Osteoblast (primary cell): ENCODE data around the gene BRF1. TPM values are rescaled to one million over a fixed set of nuclear protein-coding genes. Genes with fewer than 3 reads are reported as not detected.

ENCODE experiments used
- DNase-seq: peaks from one replicate; pipeline ENCODE4 v3.0.0; 2011; ENCODE audit warnings: low spot score, mixed read lengths; ENCODE audit not compliant: insufficient read length; ENCODE audit errors: missing footprints
- H2AFZ ChIP-seq: 2 replicates; pipeline ENCODE4 v1.6.0; 2011; ENCODE audit warnings: mild to moderate bottlenecking, low read length
- H3K27ac ChIP-seq: 2 replicates; pipeline ENCODE4 v1.5.1; 2011; ENCODE audit warnings: mild to moderate bottlenecking, low read depth, low read length, moderate library complexity
- H3K27me3 ChIP-seq: 2 replicates; pipeline ENCODE4 v1.6.0; 2012; ENCODE audit warnings: mild to moderate bottlenecking, control low read depth, inconsistent platforms, low read length, moderate library complexity; ENCODE audit not compliant: insufficient read depth
- H3K36me3 ChIP-seq: 2 replicates; pipeline ENCODE4 v1.5.1; 2011; ENCODE audit warnings: mild to moderate bottlenecking, low read length, control low read depth, moderate library complexity; ENCODE audit not compliant: insufficient read depth
- H3K4me1 ChIP-seq: 2 replicates; pipeline ENCODE4 v1.5.1; 2011; ENCODE audit warnings: mild to moderate bottlenecking, low read length, control low read depth, moderate library complexity; ENCODE audit not compliant: insufficient read depth
- H3K4me2 ChIP-seq: 2 replicates; pipeline ENCODE4 v1.6.0; 2011; ENCODE audit warnings: mild to moderate bottlenecking, low read length; ENCODE audit not compliant: insufficient read depth
- H3K4me3 ChIP-seq: fragments of 200-600 bp; sonication (generic); 3 replicates; pipeline ENCODE4 v1.5.1; 2012; ENCODE audit warnings: mild to moderate bottlenecking, low read length, inconsistent platforms; ENCODE audit not compliant: insufficient read depth
- H3K79me2 ChIP-seq: 2 replicates; pipeline ENCODE4 v1.6.0; 2012; ENCODE audit warnings: mild to moderate bottlenecking, low read length, control low read depth, inconsistent platforms; ENCODE audit not compliant: insufficient read depth
- H3K9me3 ChIP-seq: 2 replicates; pipeline ENCODE4 v1.5.1; 2011; ENCODE audit warnings: low read depth, low read length, control low read depth
- H4K20me1 ChIP-seq: 2 replicates; pipeline ENCODE4 v1.6.0; 2012; ENCODE audit warnings: mild to moderate bottlenecking, low read length, control low read depth; ENCODE audit not compliant: insufficient read depth
- total RNA-seq: library from RNA; depleted of rRNA; stranded (reverse); fragments of >200 nt; gene quantifications from 2 replicates; pipeline ENCODE4 v1.2.3, GENCODE V29; 2012
- TF ChIP-seq, protein P1 (sequence below): IDR thresholded peaks from 2 replicates; pipeline ENCODE4 v1.5.1; 2011; ENCODE audit warnings: mild to moderate bottlenecking, low read depth, low read length, moderate library complexity; ENCODE audit errors: extremely low read depth

The BRF1 gene
- total RNA-seq, result 33.6 and 34.4 TPM in 2 replicates

DNA sequence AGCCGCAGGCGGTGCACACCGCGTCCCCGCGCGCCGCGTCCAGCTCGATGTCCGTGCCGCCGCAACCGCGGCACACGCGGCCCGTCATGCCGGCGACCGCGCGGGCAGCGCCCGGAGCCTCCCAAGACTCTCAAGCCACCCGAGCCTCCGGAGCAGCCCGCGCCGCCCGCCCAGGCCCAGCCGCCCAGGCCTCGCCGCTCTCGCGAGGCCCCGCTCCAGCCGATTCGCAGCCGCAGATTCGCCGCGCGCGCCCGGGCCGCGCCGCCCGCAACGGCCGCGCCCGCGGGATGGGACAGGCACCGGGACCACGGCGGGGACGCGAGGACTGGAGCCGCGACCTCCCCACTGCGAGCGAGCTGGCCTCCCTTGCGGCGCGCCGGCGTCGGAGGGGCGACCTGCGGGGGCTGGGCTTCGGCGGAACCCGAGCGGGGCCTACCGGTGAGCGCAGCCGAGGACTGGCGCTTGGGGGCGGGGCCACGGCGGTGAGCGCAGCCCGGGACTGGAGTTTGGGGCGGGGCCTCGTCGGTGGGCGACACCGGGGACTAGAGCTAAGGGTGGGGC, at the start of gene BRF1:
Gene BRF1, minus strand, starts transcription at position 460 of the 561 bp plus-strand sequence. Its CDS starts 372 bp downstream, at position 88.
- DNase-seq, result peak; percentile 99
- peak within 1 kb of the TSS; percentile 76 for H3K27ac ChIP-seq

DNA sequence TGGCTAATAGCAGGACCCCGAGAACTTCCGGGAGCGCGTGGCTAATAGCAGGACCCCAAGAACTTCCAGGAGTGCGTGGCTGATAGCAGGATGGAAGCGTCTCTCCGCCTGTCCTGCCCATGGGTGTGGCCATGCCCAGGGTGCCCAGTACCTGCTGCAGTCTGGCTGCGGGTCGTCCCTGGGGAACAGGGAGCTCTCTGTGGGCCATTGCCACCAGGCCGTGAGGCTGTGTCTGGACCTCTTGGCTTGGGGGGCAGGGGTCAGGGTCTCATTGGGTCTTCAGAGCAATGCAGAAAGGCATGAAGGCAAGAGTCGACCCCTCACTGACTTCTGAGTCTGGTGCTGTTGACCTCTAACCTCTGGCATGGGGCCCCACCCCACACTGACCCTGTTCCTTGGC, 49.2 kb upstream of the BRF1 start:
- H3K9me3 ChIP-seq, result no peaks in the 10 kb centered on the region
- H2AFZ ChIP-seq, result no peak overlapping the region
- H3K36me3 ChIP-seq, result no peaks in the 10 kb centered on the region
- TF ChIP-seq, protein P1, sequence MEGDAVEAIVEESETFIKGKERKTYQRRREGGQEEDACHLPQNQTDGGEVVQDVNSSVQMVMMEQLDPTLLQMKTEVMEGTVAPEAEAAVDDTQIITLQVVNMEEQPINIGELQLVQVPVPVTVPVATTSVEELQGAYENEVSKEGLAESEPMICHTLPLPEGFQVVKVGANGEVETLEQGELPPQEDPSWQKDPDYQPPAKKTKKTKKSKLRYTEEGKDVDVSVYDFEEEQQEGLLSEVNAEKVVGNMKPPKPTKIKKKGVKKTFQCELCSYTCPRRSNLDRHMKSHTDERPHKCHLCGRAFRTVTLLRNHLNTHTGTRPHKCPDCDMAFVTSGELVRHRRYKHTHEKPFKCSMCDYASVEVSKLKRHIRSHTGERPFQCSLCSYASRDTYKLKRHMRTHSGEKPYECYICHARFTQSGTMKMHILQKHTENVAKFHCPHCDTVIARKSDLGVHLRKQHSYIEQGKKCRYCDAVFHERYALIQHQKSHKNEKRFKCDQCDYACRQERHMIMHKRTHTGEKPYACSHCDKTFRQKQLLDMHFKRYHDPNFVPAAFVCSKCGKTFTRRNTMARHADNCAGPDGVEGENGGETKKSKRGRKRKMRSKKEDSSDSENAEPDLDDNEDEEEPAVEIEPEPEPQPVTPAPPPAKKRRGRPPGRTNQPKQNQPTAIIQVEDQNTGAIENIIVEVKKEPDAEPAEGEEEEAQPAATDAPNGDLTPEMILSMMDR, result no peak
- no peak overlapping the region for H3K4me3 ChIP-seq
- H3K4me2 ChIP-seq, result no peak overlapping the region
- no peak overlapping the region for H3K27ac ChIP-seq
- H3K4me1 ChIP-seq, result peaks cover 2% of the 10 kb centered on the region
- no peaks in the 10 kb centered on the region for H3K27me3 ChIP-seq
- H4K20me1 ChIP-seq, result peaks cover 16% of the 10 kb centered on the region
- DNase-seq, result no peak
- H3K79me2 ChIP-seq, result peaks cover 11% of the 10 kb centered on the region

More for the DNA sequence above, at the start of gene BRF1:
- TF ChIP-seq, protein P1, result no peak
- Histone ChIP-seq H3K27me3 (no peaks in the 10 kb centered on the region), H3K36me3 (no peaks in the 10 kb centered on the region), H4K20me1 (peaks cover 11% of the 10 kb centered on the region), H3K4me3 (peak within 1 kb of the TSS; percentile 89), H2AFZ (peak within 1 kb of the TSS; percentile 94), H3K4me2 (peak within 1 kb of the TSS; percentile 80), H3K9me3 (no peaks in the 10 kb centered on the region), H3K4me1 (peaks cover 4% of the 10 kb centered on the region), H3K79me2 (peaks cover 38% of the 10 kb centered on the region)

GRCh38 chr14:105348945-105349699, 48.3 kb upstream of the BRF1 start:
- Histone ChIP-seq H3K4me3 (no peak overlapping the region), H3K9me3 (no peaks in the 10 kb centered on the region), H3K27me3 (no peaks in the 10 kb centered on the region), H2AFZ (no peak overlapping the region), H3K4me2 (no peak overlapping the region), H3K79me2 (peaks cover 15% of the 10 kb centered on the region), H3K27ac (no peak overlapping the region), H4K20me1 (peaks cover 19% of the 10 kb centered on the region), H3K36me3 (no peaks in the 10 kb centered on the region), H3K4me1 (peaks cover 2% of the 10 kb centered on the region)
- no peak for DNase-seq
- TF ChIP-seq, protein P1, result no peak
